ENCODE results near the gene ACSM2B. TPM values are rescaled to one million over a fixed set of nuclear protein-coding genes. Genes with fewer than 3 reads are reported as not detected.

ACSM2B gene, protein sequence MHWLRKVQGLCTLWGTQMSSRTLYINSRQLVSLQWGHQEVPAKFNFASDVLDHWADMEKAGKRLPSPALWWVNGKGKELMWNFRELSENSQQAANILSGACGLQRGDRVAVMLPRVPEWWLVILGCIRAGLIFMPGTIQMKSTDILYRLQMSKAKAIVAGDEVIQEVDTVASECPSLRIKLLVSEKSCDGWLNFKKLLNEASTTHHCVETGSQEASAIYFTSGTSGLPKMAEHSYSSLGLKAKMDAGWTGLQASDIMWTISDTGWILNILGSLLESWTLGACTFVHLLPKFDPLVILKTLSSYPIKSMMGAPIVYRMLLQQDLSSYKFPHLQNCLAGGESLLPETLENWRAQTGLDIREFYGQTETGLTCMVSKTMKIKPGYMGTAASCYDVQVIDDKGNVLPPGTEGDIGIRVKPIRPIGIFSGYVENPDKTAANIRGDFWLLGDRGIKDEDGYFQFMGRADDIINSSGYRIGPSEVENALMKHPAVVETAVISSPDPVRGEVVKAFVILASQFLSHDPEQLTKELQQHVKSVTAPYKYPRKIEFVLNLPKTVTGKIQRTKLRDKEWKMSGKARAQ
- not detected in 2 replicates for total RNA-seq

DNA sequence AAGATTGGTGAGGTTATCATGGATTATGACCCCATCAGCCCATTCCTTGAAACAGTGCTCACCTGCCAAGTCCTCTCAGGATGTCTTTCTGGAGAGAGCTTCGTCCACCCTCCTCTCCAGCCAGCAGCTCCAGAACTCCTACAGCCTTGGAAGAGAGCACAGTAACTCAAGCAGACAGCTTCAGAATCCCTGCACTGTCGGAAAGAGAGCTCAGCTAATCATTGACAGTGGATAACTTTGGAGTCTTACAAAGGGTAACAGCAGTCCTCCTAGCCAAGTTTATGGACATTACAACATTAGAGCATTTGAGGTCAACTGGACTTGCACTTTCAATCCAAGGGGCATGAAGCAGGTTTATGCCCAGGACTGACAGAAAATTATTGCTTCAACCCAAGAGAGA lies at the start of gene ACSM2B:
Gene ACSM2B, minus strand, starts transcription at position 223 of the 400 bp plus-strand sequence. CDS start 11,522 bp downstream, outside the sequence.

Other genes starting within 250 kb of the ACSM2B start
- gene GP2, start 248.9 kb downstream of the ACSM2B start, total RNA-seq = not detected in 2 replicates
- not detected in 2 replicates for gene UMOD, start 223.7 kb downstream of the ACSM2B start, total RNA-seq
- not detected in 2 replicates for gene PDILT, start 171.6 kb downstream of the ACSM2B start, total RNA-seq
- gene ACSM5, start 166.8 kb downstream of the ACSM2B start, total RNA-seq = not detected in 2 replicates
- gene ACSM2A, start 124.8 kb downstream of the ACSM2B start, total RNA-seq = not detected in 2 replicates
- gene ACSM1, start 121.3 kb upstream of the ACSM2B start, total RNA-seq = not detected in 2 replicates
- gene THUMPD1, start 165.5 kb upstream of the ACSM2B start, total RNA-seq = 23.3 and 43.2 TPM in 2 replicates
- gene ACSM3, start 187.6 kb upstream of the ACSM2B start, total RNA-seq = 0.88 and 1.1 TPM in 2 replicates
- gene ERI2, start 230.1 kb upstream of the ACSM2B start, total RNA-seq = 17.0 and 26.8 TPM in 2 replicates
- gene REXO5, start 230.2 kb upstream of the ACSM2B start, total RNA-seq = 4.2 and 9.8 TPM in 2 replicates